ENCODE data around the gene REM1.

- TF ChIP-seq CTCF (IDR thresholded peaks at IDR 0.05) (no peak), POLR2AphosphoS5 (IDR thresholded peaks at IDR 0.05) (no peak), POLR2A (IDR thresholded peaks at IDR 0.05) (no peak)
Observed at GRCh38 chr20:31527266-31527665, 52.2 kb downstream of the REM1 start.
